H7 (cell line): ENCODE measurements around the gene CPSF7. TPM values are rescaled to one million over a fixed set of nuclear protein-coding genes. Genes with fewer than 3 reads are reported as not detected.
"Not testable (repeated sequence)": the region's sequence is repeated elsewhere in the genome, so short reads cannot be mapped to it uniquely, and the experiment has no call there.

ENCODE experiments used
- DNase-seq: peaks from one replicate; pipeline ENCODE4 v3.0.0; 2012
- H3K27me3 ChIP-seq: 2 replicates; pipeline ENCODE4 v1.6.0; 2011; ENCODE audit warnings: mild to moderate bottlenecking, low read length; ENCODE audit not compliant: control insufficient read depth, insufficient read depth
- H3K36me3 ChIP-seq: replicated peaks from 2 replicates; pipeline ENCODE4 v1.5.1; 2011; ENCODE audit warnings: low read length; ENCODE audit not compliant: control insufficient read depth, insufficient read depth
- H3K4me3 ChIP-seq: 2 replicates; pipeline ENCODE4 v1.5.1; 2011; ENCODE audit warnings: low read depth, mild to moderate bottlenecking, control low read depth, low read length, moderate library complexity; ENCODE audit not compliant: insufficient read depth
- total RNA-seq: library from RNA; depleted of rRNA; stranded (reverse); fragments of >200 nt; shearing (Covaris generic); gene quantifications from 2 replicates; pipeline ENCODE4 v1.2.3, GENCODE V29; 2014

CPSF7 gene
- total RNA-seq, 1 experiment from 2014 or later, result 42.6 TPM

DNA sequence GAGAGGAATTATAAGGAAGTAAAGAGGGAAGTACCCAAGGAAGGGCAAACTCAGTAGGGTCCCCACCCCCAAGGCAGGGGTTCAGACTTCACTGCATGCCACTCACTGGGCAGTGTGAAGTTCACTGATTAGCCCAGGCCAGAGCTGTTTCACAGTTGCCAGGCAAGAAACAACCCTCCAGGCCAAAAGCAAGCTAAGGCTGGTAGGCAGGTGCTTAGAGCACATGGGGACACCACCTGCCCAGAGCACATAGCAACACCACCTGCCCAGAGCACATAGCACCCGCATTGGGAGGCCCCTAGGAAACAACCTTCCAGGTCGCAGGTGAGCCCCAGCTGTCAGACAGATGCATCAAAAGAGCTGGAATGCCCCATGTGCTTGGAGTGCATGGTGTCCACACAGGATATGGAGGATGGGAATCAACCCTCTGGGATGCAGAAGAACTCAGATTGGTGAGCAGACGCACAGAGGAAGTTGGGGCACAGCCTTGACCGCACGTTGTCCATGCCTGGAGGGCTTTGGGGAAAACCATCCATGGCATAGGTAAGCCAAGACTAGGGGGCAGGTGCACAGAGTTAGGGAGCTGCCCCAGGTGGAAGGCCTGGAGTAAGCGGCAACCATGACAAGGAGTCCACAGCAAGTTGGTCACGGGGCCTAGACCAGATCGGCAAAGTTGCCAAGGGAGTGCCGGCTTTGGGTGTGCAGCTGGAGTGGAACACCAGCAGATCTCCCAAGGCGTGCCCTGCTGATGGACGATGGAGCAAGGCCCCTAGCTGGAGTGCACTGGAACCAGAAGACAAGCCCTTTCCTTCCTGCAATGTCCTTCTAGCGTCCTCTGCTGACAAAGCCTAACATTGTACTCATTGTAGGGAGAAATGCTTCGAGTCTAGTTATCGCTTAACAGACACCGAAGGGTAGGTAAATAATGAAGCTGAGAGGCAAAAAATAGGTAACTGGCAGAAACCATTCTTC lies 45.2 kb downstream of the CPSF7 start:
- Histone ChIP-seq H3K36me3 (no peaks in the 10 kb centered on the region), H3K4me3 (no peak overlapping the region), H3K27me3 (no peaks in the 10 kb centered on the region)
- DNase-seq, result peak; percentile 69

GRCh38 chr11:61383859-61384258 lies 45.9 kb downstream of the CPSF7 start:
- DNase-seq, H3K36me3 ChIP-seq, H3K27me3 ChIP-seq, H3K4me3 ChIP-seq: not testable (repeated sequence)

GRCh38 chr11:61380884-61381283 lies 48.9 kb downstream of the CPSF7 start:
- Histone ChIP-seq H3K4me3 (no peak overlapping the region), H3K36me3 (no peaks in the 10 kb centered on the region), H3K27me3 (no peaks in the 10 kb centered on the region)
- no peak for DNase-seq

DNA sequence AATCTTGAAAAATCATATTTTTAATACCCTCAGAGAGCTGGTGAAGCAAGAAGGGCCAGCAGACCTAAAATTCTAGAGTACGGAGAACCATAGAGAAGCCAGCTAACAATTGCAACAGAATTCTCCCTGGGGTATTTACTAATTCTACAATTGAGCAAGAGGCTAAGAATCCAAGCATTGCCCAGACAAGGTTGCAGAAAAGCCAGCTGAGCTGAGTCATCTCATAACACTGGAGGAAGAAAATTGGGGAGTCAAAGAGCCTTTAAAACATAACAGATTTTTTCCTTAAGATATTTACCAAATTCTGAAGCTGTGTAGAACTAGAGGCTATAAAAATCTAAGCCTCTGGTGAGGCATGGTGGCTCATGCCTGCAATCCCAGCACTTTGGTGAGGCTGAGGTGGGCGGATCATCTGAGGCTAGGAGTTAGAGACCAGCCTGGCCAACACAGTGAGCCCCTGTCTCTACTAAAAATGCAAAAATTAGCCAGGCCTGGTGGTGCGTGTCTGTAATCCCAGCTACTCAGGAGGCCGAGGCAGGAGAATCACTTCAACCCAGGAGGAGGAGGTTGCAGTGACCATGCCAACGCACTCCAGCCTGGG lies 51.0 kb downstream of the CPSF7 start:
- DNase-seq, result no peak
- H3K27me3 ChIP-seq, result no peaks in the 10 kb centered on the region

GRCh38 chr11:61377461-61378160 lies 52.2 kb downstream of the CPSF7 start:
- no peak for DNase-seq
- Histone ChIP-seq H3K27me3 (no peaks in the 10 kb centered on the region), H3K4me3 (no peak overlapping the region), H3K36me3 (peaks cover 2% of the 10 kb centered on the region; the same call in 1 of the 2 replicates)

More for the DNA sequence above, 51.0 kb downstream of the CPSF7 start:
- H3K4me3 ChIP-seq, result no peak overlapping the region
- peaks cover 2% of the 10 kb centered on the region; the same call in 1 of the 2 replicates for H3K36me3 ChIP-seq

- no peak for DNase-seq
- Histone ChIP-seq H3K36me3 (peaks cover 2% of the 10 kb centered on the region; the same call in 1 of the 2 replicates), H3K27me3 (no peaks in the 10 kb centered on the region), H3K4me3 (no peak overlapping the region)
Observed at GRCh38 chr11:61375761-61376108, 54.0 kb downstream of the CPSF7 start.

DNA sequence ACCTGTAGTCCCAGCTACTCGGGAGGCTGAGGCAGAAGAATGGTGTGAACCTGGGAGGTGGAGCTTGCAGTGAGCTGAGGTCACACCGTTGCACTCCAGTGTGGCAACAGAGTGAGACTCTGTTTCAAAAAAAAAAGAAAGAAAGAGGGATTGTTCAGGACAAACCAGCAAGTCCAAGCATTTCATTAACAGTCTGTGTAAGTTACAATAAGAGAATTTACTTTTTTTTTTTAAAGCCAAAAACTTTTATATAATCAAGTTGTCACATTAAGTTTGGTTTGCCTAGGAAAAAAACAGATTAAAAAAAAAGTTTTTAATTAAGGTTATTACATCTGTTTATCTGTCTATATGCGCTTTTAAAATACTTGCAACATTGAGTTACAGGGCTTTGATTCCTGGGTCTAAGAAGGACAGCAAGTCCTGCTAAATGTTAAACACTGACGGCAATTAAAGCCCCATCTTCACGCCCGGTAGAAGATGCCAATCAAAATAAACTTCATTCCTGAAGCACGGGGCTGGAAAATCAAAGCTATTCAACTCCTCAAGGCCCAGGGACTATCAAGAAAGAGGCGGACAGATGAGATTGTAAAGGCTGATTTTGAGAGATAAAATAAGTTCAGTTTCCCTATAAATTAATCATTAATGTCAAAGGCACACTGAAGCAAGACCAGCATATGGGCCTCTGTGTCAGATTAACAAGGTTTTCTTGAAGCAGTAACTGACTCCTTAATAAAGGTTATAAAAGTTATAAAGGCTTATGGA lies 56.9 kb downstream of the CPSF7 start:
- Histone ChIP-seq H3K4me3 (no peak overlapping the region), H3K27me3 (no peaks in the 10 kb centered on the region), H3K36me3 (peaks cover 9% of the 10 kb centered on the region)
- DNase-seq, result no peak

- no peaks in the 10 kb centered on the region for H3K27me3 ChIP-seq
- H3K4me3 ChIP-seq, result no peak overlapping the region
- no peak for DNase-seq
- H3K36me3 ChIP-seq, result peaks cover 22% of the 10 kb centered on the region
Observed at GRCh38 chr11:61370349-61371005, 59.3 kb downstream of the CPSF7 start.

GRCh38 chr11:61369372-61370348 lies 60.1 kb downstream of the CPSF7 start:
- Histone ChIP-seq H3K27me3 (no peaks in the 10 kb centered on the region), H3K36me3 (peaks cover 22% of the 10 kb centered on the region), H3K4me3 (no peak overlapping the region)
- DNase-seq, result no peak

- Histone ChIP-seq H3K27me3 (no peaks in the 10 kb centered on the region), H3K4me3 (no peak overlapping the region), H3K36me3 (peaks cover 29% of the 10 kb centered on the region)
- no peak for DNase-seq
Observed at GRCh38 chr11:61368646-61369045, 61.1 kb downstream of the CPSF7 start.

DNA sequence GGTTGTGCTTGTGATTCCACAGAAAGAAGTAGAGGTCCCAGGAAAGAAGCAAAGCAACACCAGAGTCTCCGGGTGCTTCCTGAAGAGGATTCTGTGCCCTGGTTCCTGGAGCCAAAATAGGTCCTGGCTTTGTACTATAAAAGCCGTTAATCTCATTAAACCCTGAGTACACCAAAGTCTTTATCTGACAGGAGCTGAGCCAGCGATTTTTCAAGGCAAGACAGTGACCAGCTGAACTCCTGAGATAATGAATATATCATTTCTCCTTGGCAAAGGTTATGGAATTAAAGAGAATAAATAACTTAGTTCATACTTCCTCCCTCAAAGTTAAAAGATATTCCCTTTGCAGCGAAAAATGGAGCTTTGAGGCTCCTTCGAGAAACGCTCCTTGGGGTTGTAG lies 62.4 kb downstream of the CPSF7 start:
- no peak for DNase-seq
- Histone ChIP-seq H3K4me3 (no peak overlapping the region), H3K36me3 (peaks cover 30% of the 10 kb centered on the region), H3K27me3 (no peaks in the 10 kb centered on the region)

- H3K27me3 ChIP-seq, result no peaks in the 10 kb centered on the region
- H3K4me3 ChIP-seq, result no peak overlapping the region
- H3K36me3 ChIP-seq, result peaks cover 29% of the 10 kb centered on the region
- DNase-seq, result no peak
Observed at GRCh38 chr11:61364012-61364675, 65.6 kb downstream of the CPSF7 start.
